Measurements from ENCODE around the gene UGP2. TPM values are rescaled to one million over a fixed set of nuclear protein-coding genes. Genes with fewer than 3 reads are reported as not detected.

The UGP2 gene
- total and polyA plus RNA-seq, 2 donors (not counting 3 experiments of a cell fraction or from before 2014, with no cell fraction given), result 14.2 to 57.7 TPM

Small RNA genes within 50 kb of the gene (small RNA-seq; reads per million reads assigned to genes)
- gene RF01293 (ENCODE audit: insufficient read depth, insufficient read length, low read depth, low replicate concordance), result not detected

Other genes with a start within 250 kb of the UGP2 start
- 17.6 and 17.7 TPM in 2 replicates for gene VPS54, start 177.5 kb downstream of the UGP2 start, total RNA-seq
- gene VPS54, start 177.5 kb downstream of the UGP2 start, polyA plus RNA-seq, result 4.3 and 6.3 TPM in 2 replicates